ENCODE data around the gene LMTK2. TPM values are rescaled to one million over a fixed set of nuclear protein-coding genes. Genes with fewer than 3 reads are reported as not detected.

LMTK2 gene
- total RNA-seq (2014; rRNA removed; shearing (Covaris generic)): 15.9 and 16.1 TPM in 2 replicates

GRCh38 chr7:98106647-98107312, at the start of gene LMTK2:
Gene LMTK2, plus strand, starts transcription at chr7:98106862. Its CDS starts 316 bp downstream, at chr7:98107178.
- H3K9me3 ChIP-seq (replicated peaks): no peaks in the 10 kb centered on the region
- H3K27me3 ChIP-seq: no peaks in the 10 kb centered on the region
- peak; percentile 92 to 96 for DNase-seq
- H3K4me1 ChIP-seq: no peaks in the 10 kb centered on the region
- peak within 1 kb of the TSS; percentile 28 for H3K27ac ChIP-seq
- H3K36me3 ChIP-seq: no peaks in the 10 kb centered on the region
- H3K4me3 ChIP-seq: peak within 1 kb of the TSS; percentile 94

- no peak for DNase-seq
- Histone ChIP-seq H3K9me3 (replicated peaks) (no peaks in the 10 kb centered on the region), H3K27ac (no peak overlapping the region), H3K27me3 (no peaks in the 10 kb centered on the region), H3K4me3 (no peak overlapping the region), H3K4me1 (no peaks in the 10 kb centered on the region), H3K36me3 (no peaks in the 10 kb centered on the region)
Measured at GRCh38 chr7:98057157-98057556, 49.5 kb upstream of the LMTK2 start.

- no peaks in the 10 kb centered on the region for H3K9me3 ChIP-seq (replicated peaks)
- no peaks in the 10 kb centered on the region for H3K4me1 ChIP-seq
Measured at GRCh38 chr7:98058186-98058585, 48.5 kb upstream of the LMTK2 start.

GRCh38 chr7:98064233-98064632, 42.4 kb upstream of the LMTK2 start:
- Histone ChIP-seq H3K27me3 (no peaks in the 10 kb centered on the region), H3K27ac (no peak overlapping the region), H3K4me3 (no peak overlapping the region), H3K9me3 (replicated peaks) (no peaks in the 10 kb centered on the region), H3K36me3 (no peaks in the 10 kb centered on the region), H3K4me1 (no peaks in the 10 kb centered on the region)
- DNase-seq: no peak

More at GRCh38 chr7:98058186-98058585, 48.5 kb upstream of the LMTK2 start:
- Histone ChIP-seq H3K4me3 (no peak overlapping the region), H3K27ac (no peak overlapping the region), H3K36me3 (no peaks in the 10 kb centered on the region), H3K27me3 (no peaks in the 10 kb centered on the region)
- no peak for DNase-seq

GRCh38 chr7:98066208-98066607, 40.5 kb upstream of the LMTK2 start:
- H3K4me3 ChIP-seq: no peak overlapping the region
- DNase-seq: no peak
- H3K36me3 ChIP-seq: no peaks in the 10 kb centered on the region
- H3K27ac ChIP-seq: no peak overlapping the region
- no peaks in the 10 kb centered on the region for H3K9me3 ChIP-seq (replicated peaks)
- H3K27me3 ChIP-seq: no peaks in the 10 kb centered on the region
- no peaks in the 10 kb centered on the region for H3K4me1 ChIP-seq

- Histone ChIP-seq H3K27ac (no peak overlapping the region), H3K4me3 (no peak overlapping the region), H3K27me3 (no peaks in the 10 kb centered on the region), H3K36me3 (no peaks in the 10 kb centered on the region), H3K9me3 (replicated peaks) (no peaks in the 10 kb centered on the region), H3K4me1 (no peaks in the 10 kb centered on the region)
- no peak for DNase-seq
Measured at GRCh38 chr7:98066934-98067507, 39.6 kb upstream of the LMTK2 start.

- H3K4me3 ChIP-seq: no peak overlapping the region
- no peaks in the 10 kb centered on the region for H3K36me3 ChIP-seq
- H3K27ac ChIP-seq: no peak overlapping the region
- no peaks in the 10 kb centered on the region for H3K4me1 ChIP-seq
- no peaks in the 10 kb centered on the region for H3K27me3 ChIP-seq
- DNase-seq: no peak
- H3K9me3 ChIP-seq (replicated peaks): no peaks in the 10 kb centered on the region
Measured at GRCh38 chr7:98073047-98073446, 33.6 kb upstream of the LMTK2 start.

- no peak for DNase-seq
- Histone ChIP-seq H3K9me3 (replicated peaks) (no peaks in the 10 kb centered on the region), H3K4me1 (no peaks in the 10 kb centered on the region), H3K27me3 (0 out of 2 replicates have a peak, but pooled peaks cover 3% of the 10 kb centered on the region), H3K4me3 (no peak overlapping the region), H3K27ac (no peak overlapping the region), H3K36me3 (no peaks in the 10 kb centered on the region)
Measured at GRCh38 chr7:98075801-98076200, 30.9 kb upstream of the LMTK2 start.

GRCh38 chr7:98077762-98078161, 28.9 kb upstream of the LMTK2 start:
- Histone ChIP-seq H3K27me3 (0 out of 2 replicates have a peak, but pooled peaks cover 3% of the 10 kb centered on the region), H3K9me3 (replicated peaks) (no peaks in the 10 kb centered on the region), H3K27ac (no peak overlapping the region), H3K4me1 (no peaks in the 10 kb centered on the region), H3K4me3 (no peak overlapping the region), H3K36me3 (no peaks in the 10 kb centered on the region)
- no peak for DNase-seq

- DNase-seq: no peak
- H3K27ac ChIP-seq: no peak overlapping the region
- H3K4me1 ChIP-seq: no peaks in the 10 kb centered on the region
- H3K27me3 ChIP-seq: 0 out of 2 replicates have a peak, but pooled peaks cover 3% of the 10 kb centered on the region
- H3K9me3 ChIP-seq (replicated peaks): no peaks in the 10 kb centered on the region
- no peak overlapping the region for H3K4me3 ChIP-seq
- H3K36me3 ChIP-seq: no peaks in the 10 kb centered on the region
Measured at GRCh38 chr7:98078197-98078870, 28.3 kb upstream of the LMTK2 start.

- no peaks in the 10 kb centered on the region for H3K9me3 ChIP-seq (replicated peaks)
Measured at GRCh38 chr7:98079891-98080648, 26.6 kb upstream of the LMTK2 start.

GRCh38 chr7:98081319-98081718, 25.3 kb upstream of the LMTK2 start:
- no peak overlapping the region for H3K27ac ChIP-seq
- H3K4me1 ChIP-seq: no peaks in the 10 kb centered on the region
- peaks cover 12% of the 10 kb centered on the region; the same call in 1 of the 2 replicates for H3K27me3 ChIP-seq
- no peaks in the 10 kb centered on the region for H3K36me3 ChIP-seq
- H3K9me3 ChIP-seq (replicated peaks): no peaks in the 10 kb centered on the region
- no peak for DNase-seq
- H3K4me3 ChIP-seq: no peak overlapping the region

More at GRCh38 chr7:98079891-98080648, 26.6 kb upstream of the LMTK2 start:
- DNase-seq: no peak
- Histone ChIP-seq H3K27me3 (peaks cover 3% of the 10 kb centered on the region; the same call in 1 of the 2 replicates), H3K36me3 (no peaks in the 10 kb centered on the region), H3K4me3 (no peak overlapping the region), H3K4me1 (no peaks in the 10 kb centered on the region), H3K27ac (no peak overlapping the region)

- H3K36me3 ChIP-seq: no peaks in the 10 kb centered on the region
- DNase-seq: no peak
- H3K4me3 ChIP-seq: no peak overlapping the region
- no peaks in the 10 kb centered on the region for H3K9me3 ChIP-seq (replicated peaks)
- H3K4me1 ChIP-seq: no peaks in the 10 kb centered on the region
- no peak overlapping the region for H3K27ac ChIP-seq
- peaks cover 12% of the 10 kb centered on the region; the same call in 1 of the 2 replicates for H3K27me3 ChIP-seq
Measured at GRCh38 chr7:98084631-98085030, 22.0 kb upstream of the LMTK2 start.

GRCh38 chr7:98085674-98086073, 21.0 kb upstream of the LMTK2 start:
- Histone ChIP-seq H3K36me3 (no peaks in the 10 kb centered on the region), H3K4me3 (no peak overlapping the region), H3K9me3 (replicated peaks) (no peaks in the 10 kb centered on the region), H3K27me3 (peaks cover 9% of the 10 kb centered on the region; the same call in 1 of the 2 replicates), H3K4me1 (no peaks in the 10 kb centered on the region), H3K27ac (no peak overlapping the region)
- no peak for DNase-seq
